Colon (tissue), 2 donors: ENCODE results near the gene FREM1.

Source experiments
- FAIRE-seq: peaks from 2 replicates; lab custom pipeline; 2012; peaks lifted over from hg19 to GRCh38; lab: Jason Lieb, UNC
- donor health status: control.
- donor health status: control.

The FREM1 gene

GRCh38 chr9:14819183-14819582 is 91.0 kb downstream of the FREM1 start:
- no peak for FAIRE-seq

- no peak for FAIRE-seq
Observed at GRCh38 chr9:14814249-14814628, 96.0 kb downstream of the FREM1 start.

GRCh38 chr9:14813336-14814248 is 96.6 kb downstream of the FREM1 start:
- FAIRE-seq, result no peak

- FAIRE-seq, result no peak
Observed at GRCh38 chr9:14812806-14813205, 97.4 kb downstream of the FREM1 start.

- FAIRE-seq, result no peak
Observed at GRCh38 chr9:14811844-14812243, 98.4 kb downstream of the FREM1 start.

GRCh38 chr9:14806941-14807520 is 103.2 kb downstream of the FREM1 start:
- no peak for FAIRE-seq

GRCh38 chr9:14799030-14799429 is 111.2 kb downstream of the FREM1 start:
- no peak for FAIRE-seq

- FAIRE-seq, result no peak
Observed at GRCh38 chr9:14797435-14797834, 112.8 kb downstream of the FREM1 start.

GRCh38 chr9:14793389-14793788 is 116.8 kb downstream of the FREM1 start:
- no peak for FAIRE-seq

GRCh38 chr9:14790628-14791027 is 119.6 kb downstream of the FREM1 start:
- FAIRE-seq, result no peak

GRCh38 chr9:14788846-14789245 is 121.4 kb downstream of the FREM1 start:
- no peak for FAIRE-seq

GRCh38 chr9:14783358-14783757 is 126.9 kb downstream of the FREM1 start:
- no peak for FAIRE-seq

- no peak for FAIRE-seq
Observed at GRCh38 chr9:14782286-14783051, 127.8 kb downstream of the FREM1 start.

- FAIRE-seq, result no peak
Observed at GRCh38 chr9:14780693-14781092, 129.5 kb downstream of the FREM1 start.

- FAIRE-seq, result no peak
Observed at GRCh38 chr9:14780251-14780650, 130.0 kb downstream of the FREM1 start.

- no peak for FAIRE-seq
Observed at GRCh38 chr9:14779566-14780022, 130.6 kb downstream of the FREM1 start.

- FAIRE-seq, result no peak
Observed at GRCh38 chr9:14778565-14778964, 131.7 kb downstream of the FREM1 start.

- no peak for FAIRE-seq
Observed at GRCh38 chr9:14775917-14776316, 134.3 kb downstream of the FREM1 start.

- no peak for FAIRE-seq
Observed at GRCh38 chr9:14770592-14770991, 139.6 kb downstream of the FREM1 start.

GRCh38 chr9:14769230-14769571 is 141.0 kb downstream of the FREM1 start:
- no peak for FAIRE-seq

- no peak for FAIRE-seq
Observed at GRCh38 chr9:14768405-14769229, 141.6 kb downstream of the FREM1 start.

- FAIRE-seq, result no peak
Observed at GRCh38 chr9:14766299-14766698, 143.9 kb downstream of the FREM1 start.
